ENCODE measurements around the gene IFT122.
"Not testable (repeated sequence)": the region's sequence is repeated elsewhere in the genome, so short reads cannot be mapped to it uniquely, and the experiment has no call there.

DNA sequence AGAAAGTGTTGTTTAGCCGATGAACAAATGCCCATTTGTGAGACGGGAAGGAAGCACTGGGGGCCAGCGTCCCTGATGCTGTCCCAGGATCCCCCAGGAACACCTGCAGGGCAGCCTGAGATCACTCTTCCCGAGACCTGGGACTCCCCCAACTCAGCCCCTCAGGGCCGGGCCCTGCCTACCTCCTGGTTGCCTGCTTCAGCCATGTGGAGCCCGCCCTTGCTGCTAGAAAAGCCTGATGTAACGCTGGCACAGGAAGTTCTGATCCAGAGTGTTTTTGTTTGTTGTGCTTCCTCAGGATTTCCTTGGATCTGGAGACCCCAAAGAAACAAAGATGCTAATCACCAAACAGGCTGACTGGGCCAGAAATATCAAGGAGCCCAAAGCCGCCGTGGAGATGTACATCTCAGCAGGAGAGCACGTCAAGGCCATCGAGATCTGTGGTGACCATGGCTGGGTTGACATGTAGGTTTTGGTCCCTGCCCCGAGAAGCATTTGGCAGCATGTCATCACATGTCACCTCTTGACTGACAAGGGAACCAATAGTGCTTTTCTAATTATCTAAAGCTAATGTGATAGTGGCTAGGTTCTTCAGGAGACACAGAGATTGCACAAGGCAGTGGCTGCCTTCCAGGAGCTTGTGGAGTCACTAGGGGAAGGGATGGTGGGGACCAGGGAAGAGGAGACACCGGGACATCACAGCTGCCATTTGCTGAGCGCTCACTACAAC is 59.7 kb downstream of the IFT122 start:
- TF ChIP-seq, protein P1, sequence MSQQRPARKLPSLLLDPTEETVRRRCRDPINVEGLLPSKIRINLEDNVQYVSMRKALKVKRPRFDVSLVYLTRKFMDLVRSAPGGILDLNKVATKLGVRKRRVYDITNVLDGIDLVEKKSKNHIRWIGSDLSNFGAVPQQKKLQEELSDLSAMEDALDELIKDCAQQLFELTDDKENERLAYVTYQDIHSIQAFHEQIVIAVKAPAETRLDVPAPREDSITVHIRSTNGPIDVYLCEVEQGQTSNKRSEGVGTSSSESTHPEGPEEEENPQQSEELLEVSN (IDR thresholded peaks at IDR 0.05; ENCODE audit: borderline replicate concordance, low read depth) = not testable (repeated sequence)
- not testable (repeated sequence) for TF ChIP-seq RCOR1 (IDR thresholded peaks at IDR 0.05; ENCODE audit: low read depth, low read length); RFX5 (IDR thresholded peaks at IDR 0.05); MYC (IDR thresholded peaks at IDR 0.05; ENCODE audit: borderline replicate concordance, low read length); CBX2 (IDR thresholded peaks at IDR 0.05; ENCODE audit: borderline replicate concordance, low read depth); EP300 (IDR thresholded peaks at IDR 0.05)
- TF ChIP-seq, protein P2, sequence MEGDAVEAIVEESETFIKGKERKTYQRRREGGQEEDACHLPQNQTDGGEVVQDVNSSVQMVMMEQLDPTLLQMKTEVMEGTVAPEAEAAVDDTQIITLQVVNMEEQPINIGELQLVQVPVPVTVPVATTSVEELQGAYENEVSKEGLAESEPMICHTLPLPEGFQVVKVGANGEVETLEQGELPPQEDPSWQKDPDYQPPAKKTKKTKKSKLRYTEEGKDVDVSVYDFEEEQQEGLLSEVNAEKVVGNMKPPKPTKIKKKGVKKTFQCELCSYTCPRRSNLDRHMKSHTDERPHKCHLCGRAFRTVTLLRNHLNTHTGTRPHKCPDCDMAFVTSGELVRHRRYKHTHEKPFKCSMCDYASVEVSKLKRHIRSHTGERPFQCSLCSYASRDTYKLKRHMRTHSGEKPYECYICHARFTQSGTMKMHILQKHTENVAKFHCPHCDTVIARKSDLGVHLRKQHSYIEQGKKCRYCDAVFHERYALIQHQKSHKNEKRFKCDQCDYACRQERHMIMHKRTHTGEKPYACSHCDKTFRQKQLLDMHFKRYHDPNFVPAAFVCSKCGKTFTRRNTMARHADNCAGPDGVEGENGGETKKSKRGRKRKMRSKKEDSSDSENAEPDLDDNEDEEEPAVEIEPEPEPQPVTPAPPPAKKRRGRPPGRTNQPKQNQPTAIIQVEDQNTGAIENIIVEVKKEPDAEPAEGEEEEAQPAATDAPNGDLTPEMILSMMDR (IDR thresholded peaks at IDR 0.05) = not testable (repeated sequence)
